Gastroesophageal sphincter (tissue), 3 donors: ENCODE results near the gene CIROP.

ENCODE experiments used
- POLR2A ChIP-seq, 2 donors: fragments of 450-650 bp; IDR thresholded peaks; one replicate each; pipeline ENCODE4 v1.6.1; 2017; ENCODE audit warnings: antibody characterized with exemption in 2 of 2, mild to moderate bottlenecking in 2 of 2, moderate library complexity in 1 of 2
- POLR2AphosphoS5 ChIP-seq: sonication (generic); formaldehyde crosslinking; IDR thresholded peaks from one replicate; pipeline ENCODE4 v1.6.1; 2017; ENCODE audit warnings: antibody characterized with exemption
- TF ChIP-seq, protein P1 (sequence below), 4 experiments: fragments of 200-600 bp in 2 of 4; fragments of 450-650 bp in 2 of 4; sonication (generic) in 1 of 4; IDR thresholded peaks; one replicate each; pipeline ENCODE4 v1.5.1; 2017 to 2019; ENCODE audit warnings: antibody characterized with exemption in 4 of 4, mild to moderate bottlenecking in 2 of 4, moderate library complexity in 2 of 4

DNA sequence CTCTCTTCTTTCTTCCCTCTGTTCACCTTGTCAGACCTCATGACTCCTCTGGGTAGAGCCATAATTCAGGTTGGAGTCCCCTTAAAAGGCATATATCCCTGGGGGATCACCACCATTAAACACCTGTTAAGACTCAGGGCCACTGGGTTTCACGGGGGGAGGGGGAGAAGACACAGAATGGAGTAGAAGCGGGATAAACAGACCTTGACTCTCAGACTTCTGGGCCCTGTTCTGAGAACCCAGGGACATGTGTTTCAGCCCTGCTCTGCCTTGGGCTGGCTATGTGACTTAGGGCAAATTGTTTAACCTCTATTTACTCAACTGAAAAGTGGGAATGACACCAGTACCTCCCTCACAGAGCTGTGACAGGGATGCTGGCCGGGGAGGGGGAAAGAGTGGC is 52.1 kb downstream of the CIROP start:
- TF ChIP-seq, protein P1, sequence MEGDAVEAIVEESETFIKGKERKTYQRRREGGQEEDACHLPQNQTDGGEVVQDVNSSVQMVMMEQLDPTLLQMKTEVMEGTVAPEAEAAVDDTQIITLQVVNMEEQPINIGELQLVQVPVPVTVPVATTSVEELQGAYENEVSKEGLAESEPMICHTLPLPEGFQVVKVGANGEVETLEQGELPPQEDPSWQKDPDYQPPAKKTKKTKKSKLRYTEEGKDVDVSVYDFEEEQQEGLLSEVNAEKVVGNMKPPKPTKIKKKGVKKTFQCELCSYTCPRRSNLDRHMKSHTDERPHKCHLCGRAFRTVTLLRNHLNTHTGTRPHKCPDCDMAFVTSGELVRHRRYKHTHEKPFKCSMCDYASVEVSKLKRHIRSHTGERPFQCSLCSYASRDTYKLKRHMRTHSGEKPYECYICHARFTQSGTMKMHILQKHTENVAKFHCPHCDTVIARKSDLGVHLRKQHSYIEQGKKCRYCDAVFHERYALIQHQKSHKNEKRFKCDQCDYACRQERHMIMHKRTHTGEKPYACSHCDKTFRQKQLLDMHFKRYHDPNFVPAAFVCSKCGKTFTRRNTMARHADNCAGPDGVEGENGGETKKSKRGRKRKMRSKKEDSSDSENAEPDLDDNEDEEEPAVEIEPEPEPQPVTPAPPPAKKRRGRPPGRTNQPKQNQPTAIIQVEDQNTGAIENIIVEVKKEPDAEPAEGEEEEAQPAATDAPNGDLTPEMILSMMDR (IDR thresholded peaks at IDR 0.05), result no peak
- no peak for TF ChIP-seq POLR2A (IDR thresholded peaks at IDR 0.05)
- no peak for TF ChIP-seq POLR2AphosphoS5
